ELR (cell line): ENCODE data around the gene SLC2A1.
A peak's percentile ranks its signal among the peaks of the same experiment; 100 is the strongest.

Source experiments
- DNase-seq: peaks from one replicate; pipeline ENCODE4 v3.0.0-alpha.2; 2015; ENCODE audit warnings: low read depth

Gene SLC2A1

GRCh38 chr1:42979896-42980800 is 21.5 kb upstream of the SLC2A1 start:
- no peak for DNase-seq

GRCh38 chr1:42979036-42979430 is 20.4 kb upstream of the SLC2A1 start:
- no peak for DNase-seq

- DNase-seq, result peak; percentile 24
Measured at GRCh38 chr1:42978317-42979035, 19.8 kb upstream of the SLC2A1 start.

GRCh38 chr1:42977653-42978052 is 19.0 kb upstream of the SLC2A1 start:
- DNase-seq, result no peak

GRCh38 chr1:42975561-42976225 is 17.0 kb upstream of the SLC2A1 start:
- DNase-seq, result no peak

- DNase-seq, result no peak
Measured at GRCh38 chr1:42974767-42975437, 16.2 kb upstream of the SLC2A1 start.

- DNase-seq, result no peak
Measured at GRCh38 chr1:42973799-42974198, 15.1 kb upstream of the SLC2A1 start.

- peak; percentile 62 for DNase-seq
Measured at GRCh38 chr1:42973286-42973685, 14.6 kb upstream of the SLC2A1 start.

- DNase-seq, result peak; percentile 83
Measured at GRCh38 chr1:42971841-42972291, 13.2 kb upstream of the SLC2A1 start.

GRCh38 chr1:42970143-42970542 is 11.5 kb upstream of the SLC2A1 start:
- DNase-seq, result no peak

GRCh38 chr1:42968654-42969053 is 10.0 kb upstream of the SLC2A1 start:
- DNase-seq, result no peak

GRCh38 chr1:42966688-42967612 is 8.3 kb upstream of the SLC2A1 start:
- DNase-seq, result peak; percentile 97

- no peak for DNase-seq
Measured at GRCh38 chr1:42965378-42965777, 6.7 kb upstream of the SLC2A1 start.

- DNase-seq, result peak; percentile 41
Measured at GRCh38 chr1:42964044-42964812, 5.6 kb upstream of the SLC2A1 start.

- DNase-seq, result peak; percentile 77
Measured at GRCh38 chr1:42963378-42964043, 4.8 kb upstream of the SLC2A1 start.

- peak; percentile 53 for DNase-seq
Measured at GRCh38 chr1:42962641-42963377, 4.1 kb upstream of the SLC2A1 start.

GRCh38 chr1:42961312-42962091 is 2.8 kb upstream of the SLC2A1 start:
- DNase-seq, result no peak
